Ishikawa (cell line): Measurements from ENCODE around the gene PCNT.

Source experiments
- TAF1 ChIP-seq: IDR thresholded peaks from 2 replicates; pipeline ENCODE4 v1.6.1; 2012; ENCODE audit warnings: low read depth, mild to moderate bottlenecking
- TEAD4 ChIP-seq: IDR thresholded peaks from 2 replicates; pipeline ENCODE4 v1.6.1; 2012
- TF ChIP-seq, protein P1 (sequence below): IDR thresholded peaks from 2 replicates; pipeline ENCODE4 v1.6.1; 2012; ENCODE audit warnings: low read depth, mild to moderate bottlenecking

DNA sequence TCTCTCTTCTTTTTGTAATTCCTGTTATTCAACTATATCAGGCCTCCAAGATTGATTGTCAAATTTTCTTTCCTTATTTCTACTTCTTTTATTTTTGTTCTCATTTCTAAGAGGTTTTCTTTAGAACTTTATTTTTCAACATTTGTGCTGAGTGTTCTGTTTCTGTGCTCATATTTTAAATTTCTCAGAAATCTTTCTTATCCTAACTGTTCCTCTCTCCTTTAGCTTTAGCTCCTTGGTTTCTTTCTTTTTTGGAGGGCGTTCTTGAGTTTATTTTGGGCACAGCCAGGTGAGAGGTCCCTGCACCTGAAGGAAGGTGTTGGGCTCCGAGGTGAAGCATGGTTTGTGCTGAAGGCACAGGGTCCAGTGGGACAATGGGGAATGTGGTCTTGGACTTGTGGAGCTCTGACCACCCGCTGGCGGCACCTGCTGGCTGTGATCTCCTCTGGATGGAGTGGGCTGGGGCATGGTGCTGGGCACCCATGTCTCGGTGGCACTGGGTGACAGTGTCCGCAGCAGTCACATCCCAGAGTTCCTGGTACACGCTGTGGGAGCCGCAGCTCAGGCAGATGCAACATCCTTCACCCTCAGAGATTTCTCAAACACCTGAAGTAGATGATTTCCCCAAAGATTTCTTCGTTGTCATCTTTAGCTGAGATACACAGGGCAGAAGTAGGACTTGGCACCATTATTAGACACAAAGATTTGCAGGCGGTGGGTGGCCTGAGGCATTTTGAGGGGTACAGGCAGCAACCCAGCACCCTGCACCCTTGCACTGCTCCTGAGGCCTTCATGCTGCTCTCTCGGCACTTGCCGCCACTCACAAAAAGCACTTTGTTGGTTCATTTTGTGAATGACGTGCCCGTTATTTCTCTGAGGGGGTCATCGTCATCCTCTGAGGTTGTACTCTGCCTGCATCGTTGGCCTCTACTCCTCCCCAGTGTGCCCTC, 96.6 kb downstream of the PCNT start:
- TF ChIP-seq, protein P1, sequence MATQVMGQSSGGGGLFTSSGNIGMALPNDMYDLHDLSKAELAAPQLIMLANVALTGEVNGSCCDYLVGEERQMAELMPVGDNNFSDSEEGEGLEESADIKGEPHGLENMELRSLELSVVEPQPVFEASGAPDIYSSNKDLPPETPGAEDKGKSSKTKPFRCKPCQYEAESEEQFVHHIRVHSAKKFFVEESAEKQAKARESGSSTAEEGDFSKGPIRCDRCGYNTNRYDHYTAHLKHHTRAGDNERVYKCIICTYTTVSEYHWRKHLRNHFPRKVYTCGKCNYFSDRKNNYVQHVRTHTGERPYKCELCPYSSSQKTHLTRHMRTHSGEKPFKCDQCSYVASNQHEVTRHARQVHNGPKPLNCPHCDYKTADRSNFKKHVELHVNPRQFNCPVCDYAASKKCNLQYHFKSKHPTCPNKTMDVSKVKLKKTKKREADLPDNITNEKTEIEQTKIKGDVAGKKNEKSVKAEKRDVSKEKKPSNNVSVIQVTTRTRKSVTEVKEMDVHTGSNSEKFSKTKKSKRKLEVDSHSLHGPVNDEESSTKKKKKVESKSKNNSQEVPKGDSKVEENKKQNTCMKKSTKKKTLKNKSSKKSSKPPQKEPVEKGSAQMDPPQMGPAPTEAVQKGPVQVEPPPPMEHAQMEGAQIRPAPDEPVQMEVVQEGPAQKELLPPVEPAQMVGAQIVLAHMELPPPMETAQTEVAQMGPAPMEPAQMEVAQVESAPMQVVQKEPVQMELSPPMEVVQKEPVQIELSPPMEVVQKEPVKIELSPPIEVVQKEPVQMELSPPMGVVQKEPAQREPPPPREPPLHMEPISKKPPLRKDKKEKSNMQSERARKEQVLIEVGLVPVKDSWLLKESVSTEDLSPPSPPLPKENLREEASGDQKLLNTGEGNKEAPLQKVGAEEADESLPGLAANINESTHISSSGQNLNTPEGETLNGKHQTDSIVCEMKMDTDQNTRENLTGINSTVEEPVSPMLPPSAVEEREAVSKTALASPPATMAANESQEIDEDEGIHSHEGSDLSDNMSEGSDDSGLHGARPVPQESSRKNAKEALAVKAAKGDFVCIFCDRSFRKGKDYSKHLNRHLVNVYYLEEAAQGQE, result no peak
- TF ChIP-seq TAF1, result no peak
- TF ChIP-seq TEAD4, result no peak
